ENCODE results near the gene SHISA6. TPM values are rescaled to one million over a fixed set of nuclear protein-coding genes. Genes with fewer than 3 reads are reported as not detected.

Gene SHISA6
- total RNA-seq, 1 experiment from 2014 or later, result 2.9 TPM

DNA sequence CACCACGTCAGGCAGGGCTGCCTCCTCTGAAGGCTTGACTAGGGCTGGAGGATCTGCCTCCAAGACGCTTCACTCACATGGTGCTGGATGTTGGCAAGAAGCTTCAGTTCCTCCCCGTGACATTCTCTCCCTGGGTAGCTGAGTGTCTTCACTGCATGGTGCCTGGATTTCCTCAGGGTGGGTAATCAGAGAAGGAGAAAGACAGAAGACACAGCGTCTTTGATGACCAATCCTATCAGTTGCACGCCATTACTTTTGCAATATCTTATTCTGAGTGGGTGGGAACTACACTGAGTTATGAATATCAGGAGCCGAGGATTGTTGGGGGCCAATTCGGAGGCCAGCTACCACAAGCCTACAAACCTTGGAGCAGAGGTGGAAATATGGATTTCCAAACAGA lies 139.7 kb downstream of the SHISA6 start:
- no peak overlapping the region for H3K4me3 Mint-ChIP-seq
- Histone ChIP-seq H3K4me2 (ENCODE audit: insufficient read depth, insufficient read length, low read length) (no peak overlapping the region), H3K9ac (ENCODE audit: extremely low read depth, insufficient read length, low read length) (no peak overlapping the region), H2BK15ac (ENCODE audit: low read depth, low read length) (no peak overlapping the region), H3K4ac (ENCODE audit: low read depth, low read length) (no peak overlapping the region), H4K91ac (ENCODE audit: insufficient read length, low read depth, low read length) (no peak overlapping the region), H3K56ac (ENCODE audit: insufficient read length, low read depth, low read length) (no peak overlapping the region), H2AFZ (ENCODE audit: low read length) (no peak overlapping the region), H3K79me1 (ENCODE audit: insufficient read depth, low read depth, low read length, poor library complexity, severe bottlenecking) (no peaks in the 10 kb centered on the region), H2BK5ac (ENCODE audit: insufficient read length, low read length) (no peak overlapping the region), H3K4me1 (ENCODE audit: insufficient read depth, low read length) (0 out of 2 replicates have a peak, but pooled peaks cover under 1% of the 10 kb centered on the region), H4K20me1 (ENCODE audit: control insufficient read depth, insufficient read depth, insufficient read length) (no peaks in the 10 kb centered on the region), H2BK120ac (ENCODE audit: low read depth, low read length, poor library complexity, severe bottlenecking) (no peak overlapping the region), H2AK5ac (ENCODE audit: insufficient read length, low read length) (no peak overlapping the region), H4K8ac (replicated peaks; ENCODE audit: insufficient read length, low read depth, low read length) (no peak overlapping the region), H2BK12ac (ENCODE audit: insufficient read length, low read depth, low read length) (no peak overlapping the region), H3K23ac (ENCODE audit: insufficient read length, low read depth, low read length) (no peak overlapping the region), H3K27me3 (ENCODE audit: insufficient read depth, low read length) (no peaks in the 10 kb centered on the region), H4K5ac (ENCODE audit: insufficient read length, low read depth, low read length) (no peak overlapping the region), H3K9me3 (ENCODE audit: control insufficient read depth, low read depth, low read length) (no peaks in the 10 kb centered on the region), H3T11ph (ENCODE audit: low read length) (no peak overlapping the region), H3K27ac (ENCODE audit: insufficient read length, low read depth, low read length) (no peak overlapping the region), H3K79me2 (ENCODE audit: insufficient read depth, low read length) (no peaks in the 10 kb centered on the region), H3K14ac (ENCODE audit: insufficient read depth, low read length) (no peak overlapping the region), H3K23me2 (ENCODE audit: insufficient read length, low read depth, low read length, poor library complexity, severe bottlenecking) (no peaks in the 10 kb centered on the region), H2BK20ac (ENCODE audit: low read depth, low read length, poor library complexity, severe bottlenecking) (no peak overlapping the region), H3K18ac (ENCODE audit: insufficient read length, low read depth, low read length) (no peak overlapping the region)
- peaks cover 2% of the 10 kb centered on the region in 2 experiments for H3K4me1 Mint-ChIP-seq
- no peak overlapping the region; a peak in 1 of 7 replicates for H3K27ac Mint-ChIP-seq
- DNase-seq, result no peak
- no peaks in the 10 kb centered on the region for H3K36me3 Mint-ChIP-seq (ENCODE audit: insufficient read depth in 1 of 3, low read depth in 3 of 3)
- TF ChIP-seq CTCF (conservative IDR thresholded peaks at IDR 0.05), result no peak
- H3K9me3 Mint-ChIP-seq, result peaks cover 0 to under 1% of the 10 kb centered on the region in 2 experiments; a peak in 1 of 5 replicates
- WGBS (ENCODE audit: extremely low coverage, insufficient read length, low lambda C conversion rate), result no CpG with 5 or more reads among the region's 7 CpGs
- H3K27me3 Mint-ChIP-seq (ENCODE audit: low read depth), result no peaks in the 10 kb centered on the region
